IMR-90 (cell line): ENCODE measurements around the gene MXD4. TPM values are rescaled to one million over a fixed set of nuclear protein-coding genes. Genes with fewer than 3 reads are reported as not detected.

ENCODE experiments used
- ATAC-seq: fragments of 200-7000 bp; cut with Tn5 transposase; 2 replicates; pipeline ENCODE4 v1.9.1; 2020; ENCODE audit warnings: low read depth, mild to moderate bottlenecking, moderate library complexity
- BruUV-seq: library from RNA; stranded (reverse); fragments of 400-500 nt; replicated peaks from 2 replicates; lab custom pipeline; 2021; lab: Mats Ljungman, UMichigan
- CTCF ChIA-PET: fragments of 300-600 bp; formaldehyde crosslinking; extraction: SDS; loops from one replicate; lab custom pipeline; 2021; ENCODE audit warnings: antibody characterized with exemption; lab: Yijun Ruan, JAX
- POLR2A ChIA-PET: fragments of 300-600 bp; sonication (Branson Sonifier 250); formaldehyde crosslinking; loops from one replicate; lab custom pipeline; 2022; ENCODE audit warnings: antibody characterized with exemption; ENCODE audit not compliant: unreplicated experiment; lab: Charles Lee
- DNase-seq: peaks from one replicate; pipeline ENCODE4 v3.0.0; 2013
- H2AFZ ChIP-seq: replicated peaks from 2 replicates; pipeline ENCODE3; 2013; ENCODE audit warnings: low read length, mild to moderate bottlenecking; ENCODE audit not compliant: poor library complexity
- H2AK5ac ChIP-seq: 2 replicates; pipeline ENCODE4 v1.6.1; 2013; ENCODE audit warnings: low read depth, low read length, inconsistent platforms
- H2AK9ac ChIP-seq: replicated peaks from 2 replicates; pipeline ENCODE3; 2013; ENCODE audit warnings: mild to moderate bottlenecking, low read depth, low read length, moderate library complexity; ENCODE audit not compliant: poor library complexity
- H2BK120ac ChIP-seq: 2 replicates; pipeline ENCODE4 v1.6.1; 2013; ENCODE audit warnings: low read depth, low read length, inconsistent platforms
- H2BK15ac ChIP-seq: 3 replicates; pipeline ENCODE4 v1.6.1; 2013; ENCODE audit warnings: low read depth, low read length, inconsistent platforms
- H2BK20ac ChIP-seq: 2 replicates; pipeline ENCODE4 v1.6.1; 2013; ENCODE audit warnings: low read depth, mild to moderate bottlenecking, inconsistent platforms, low read length, moderate library complexity
- H2BK5ac ChIP-seq: 2 replicates; pipeline ENCODE4 v1.6.1; 2013; ENCODE audit warnings: mild to moderate bottlenecking, low read depth, low read length, inconsistent platforms; ENCODE audit not compliant: poor library complexity, severe bottlenecking
- H3K14ac ChIP-seq: replicated peaks from 2 replicates; pipeline ENCODE4 v1.6.1; 2013; ENCODE audit warnings: low read depth, low read length, inconsistent platforms
- H3K18ac ChIP-seq: 2 replicates; pipeline ENCODE4 v1.6.1; 2013; ENCODE audit warnings: low read depth, low read length, control low read depth
- H3K23ac ChIP-seq: 2 replicates; pipeline ENCODE4 v1.6.1; 2013; ENCODE audit warnings: low read depth, low read length, inconsistent platforms
- H3K27ac ChIP-seq: 2 replicates; pipeline ENCODE4 v1.5.1; 2013; ENCODE audit warnings: mild to moderate bottlenecking, control low read depth, low read length; ENCODE audit not compliant: insufficient read depth
- H3K27me3 ChIP-seq: 2 replicates; pipeline ENCODE4 v1.6.1; 2013; ENCODE audit warnings: low read length; ENCODE audit not compliant: control insufficient read depth, insufficient read depth
- H3K36me3 ChIP-seq: 2 replicates; pipeline ENCODE4 v1.6.1; 2013; ENCODE audit warnings: low read length, mixed read lengths; ENCODE audit not compliant: control insufficient read depth, insufficient read depth
- H3K4ac ChIP-seq: 2 replicates; pipeline ENCODE4 v1.6.1; 2013; ENCODE audit warnings: low read depth, low read length, inconsistent platforms
- H3K4me1 ChIP-seq: 2 replicates; pipeline ENCODE4 v1.6.1; 2013; ENCODE audit warnings: low read length, mixed read lengths; ENCODE audit not compliant: control insufficient read depth, insufficient read depth
- H3K4me2 ChIP-seq: 2 replicates; pipeline ENCODE4 v1.6.1; 2013; ENCODE audit warnings: low read depth, mild to moderate bottlenecking, control low read depth, low read length, moderate library complexity
- H3K4me3 ChIP-seq: 2 replicates; pipeline ENCODE4 v1.5.1; 2013; ENCODE audit warnings: low read depth, mild to moderate bottlenecking, control low read depth, low read length, moderate library complexity; ENCODE audit not compliant: insufficient read depth
- H3K56ac ChIP-seq: 2 replicates; pipeline ENCODE4 v1.6.1; 2013; ENCODE audit warnings: low read length, inconsistent platforms; ENCODE audit not compliant: insufficient read depth; ENCODE audit errors: extremely low read depth
- H3K79me1 ChIP-seq, 2 experiments: 2 replicates each; pipeline ENCODE4 v1.6.1; 2013; ENCODE audit warnings: low read length in 2 of 2, inconsistent platforms in 1 of 2, low read depth in 1 of 2
- H3K9ac ChIP-seq: 2 replicates; pipeline ENCODE4 v1.6.1; 2013; ENCODE audit warnings: low read depth, low read length, control low read depth
- H3K9me1 ChIP-seq: 2 replicates; pipeline ENCODE4 v1.6.1; 2013; ENCODE audit warnings: low read length, inconsistent platforms; ENCODE audit not compliant: insufficient read depth
- H3K9me3 ChIP-seq: 2 replicates; pipeline ENCODE4 v1.6.1; 2013; ENCODE audit warnings: low read length; ENCODE audit not compliant: control insufficient read depth, insufficient read depth
- H4K20me1 ChIP-seq: 2 replicates; pipeline ENCODE4 v1.6.1; 2013; ENCODE audit warnings: low read length, inconsistent platforms; ENCODE audit not compliant: insufficient read depth
- H4K5ac ChIP-seq: 2 replicates; pipeline ENCODE4 v1.6.1; 2013; ENCODE audit warnings: mild to moderate bottlenecking, low read depth, low read length, control low read depth
- H4K8ac ChIP-seq, 2 experiments: 2 replicates each; pipeline ENCODE4 v1.6.1; 2013; ENCODE audit warnings: low read depth in 2 of 2, low read length in 2 of 2, control low read depth in 1 of 2, inconsistent platforms in 1 of 2
- H4K91ac ChIP-seq: 2 replicates; pipeline ENCODE4 v1.6.1; 2013; ENCODE audit warnings: low read depth, low read length, inconsistent platforms; ENCODE audit not compliant: insufficient read depth
- BHLHE40 ChIP-seq: fragments of 150-350 bp; IDR thresholded peaks from 2 replicates; pipeline ENCODE4 v1.6.1; 2016; ENCODE audit warnings: mild to moderate bottlenecking, low read depth, low read length
- CEBPB ChIP-seq: IDR thresholded peaks from 2 replicates; pipeline ENCODE4 v1.6.1; 2012; ENCODE audit warnings: low read depth, low read length, improper control_type of control experiment
- CHD1 ChIP-seq: IDR thresholded peaks from 2 replicates; pipeline ENCODE4 v1.6.1; 2012; ENCODE audit warnings: low read depth, low read length, improper control_type of control experiment
- CTCF ChIP-seq: conservative IDR thresholded peaks from 2 replicates; pipeline ENCODE4 v1.5.1; 2012; ENCODE audit warnings: mild to moderate bottlenecking, low read depth, low read length, improper control_type of control experiment
- ELK1 ChIP-seq: fragments of 150-350 bp; IDR thresholded peaks from 2 replicates; pipeline ENCODE4 v1.6.1; 2016; ENCODE audit warnings: low read depth, mild to moderate bottlenecking, low read length, moderate library complexity, borderline replicate concordance
- FOS ChIP-seq: fragments of 150-350 bp; IDR thresholded peaks from 2 replicates; pipeline ENCODE4 v1.6.1; 2016; ENCODE audit warnings: low read depth, low read length
- MAFK ChIP-seq: IDR thresholded peaks from 2 replicates; pipeline ENCODE4 v1.6.1; 2012; ENCODE audit warnings: low read depth, low read length, improper control_type of control experiment
- MAZ ChIP-seq: IDR thresholded peaks from 2 replicates; pipeline ENCODE4 v1.6.1; 2012; ENCODE audit warnings: low read depth, mild to moderate bottlenecking, low read length, improper control_type of control experiment, moderate library complexity, borderline replicate concordance
- MXI1 ChIP-seq: IDR thresholded peaks from 2 replicates; pipeline ENCODE4 v1.6.1; 2012; ENCODE audit warnings: low read depth, mild to moderate bottlenecking, low read length, moderate library complexity, borderline replicate concordance
- NFE2L2 ChIP-seq: fragments of 150-350 bp; IDR thresholded peaks from 2 replicates; pipeline ENCODE4 v1.6.1; 2016; ENCODE audit warnings: low read depth, mild to moderate bottlenecking, low read length
- POLR2A ChIP-seq: IDR thresholded peaks from 2 replicates; pipeline ENCODE4 v1.6.1; 2012; ENCODE audit warnings: mild to moderate bottlenecking, low read depth, low read length
- RAD21 ChIP-seq: IDR thresholded peaks from 2 replicates; pipeline ENCODE4 v1.6.1; 2012; ENCODE audit warnings: low read length, improper control_type of control experiment
- RCOR1 ChIP-seq: IDR thresholded peaks from 2 replicates; pipeline ENCODE4 v1.6.1; 2012; ENCODE audit warnings: mild to moderate bottlenecking, low read length, improper control_type of control experiment; ENCODE audit not compliant: insufficient replicate concordance
- RFX5 ChIP-seq: IDR thresholded peaks from 2 replicates; pipeline ENCODE4 v1.8.0; 2012; ENCODE audit warnings: low read depth, mild to moderate bottlenecking, low read length, moderate library complexity
- SMC3 ChIP-seq: fragments of 150-350 bp; IDR thresholded peaks from 2 replicates; pipeline ENCODE4 v1.6.1; 2016; ENCODE audit warnings: low read depth, mild to moderate bottlenecking, antibody characterized with exemption, low read length, moderate library complexity
- USF2 ChIP-seq: fragments of 150-350 bp; IDR thresholded peaks from 2 replicates; pipeline ENCODE4 v1.6.1; 2017; ENCODE audit warnings: mild to moderate bottlenecking, antibody characterized with exemption, low read length, low read depth
- WGBS, 2 experiments: methylation state at CpG; one replicate each; pipeline versions ENCODE4 v1.1.5 to v1.1.7; 2013; ENCODE audit warnings: missing lambda C conversion rate in 2 of 2; ENCODE audit not compliant: insufficient read length in 1 of 2; ENCODE audit errors: extremely low coverage in 2 of 2; 5-methylcytosine and 5-hydroxymethylcytosine counted together
- dilution Hi-C: fragments of 300-500 bp; cut with HindIII; formaldehyde crosslinking; loops from one replicate; pipeline ENCODE4 v1.14.3; 2018; ENCODE audit warnings: low sequenced_read_pairs; ENCODE audit not compliant: unreplicated experiment
- in situ Hi-C: fragments of 300-500 bp; cut with MboI; formaldehyde crosslinking; loops from 3 replicates; pipeline ENCODE4 v1.14.3; 2019; ENCODE audit warnings: low sequenced_read_pairs, inconsistent platforms, mixed read lengths
- intact Hi-C: fragments of 100-400 bp; cut with micrococcal nuclease; formaldehyde crosslinking; loops from 2 replicates; pipeline ENCODE4 v1.10.0; 2022
- polyA plus RNA-seq, 3 experiments: library from polyadenylated mRNA; depleted of rRNA; stranded (reverse); fragments of >200 nt; gene quantifications; 2 replicates each; pipeline ENCODE4 v1.2.3, GENCODE V29; 2012; ENCODE audit warnings: low replicate concordance in 1 of 3
- total RNA-seq: library from RNA; depleted of rRNA; stranded (reverse); fragments of >200 nt; gene quantifications from 2 replicates; pipeline ENCODE4 v1.2.3, GENCODE V29; 2012

Gene MXD4
- total and polyA plus RNA-seq, 2 of the 4 experiments (the other 2 are of a cell fraction): 22.8 to 54.4 TPM

GRCh38 chr4:2298532-2298991 is 36.7 kb upstream of the MXD4 start:
- no peak overlapping the region for H2BK120ac ChIP-seq
- H4K20me1 ChIP-seq: no peaks in the 10 kb centered on the region
- no peaks in the 10 kb centered on the region; the same call in 1 of the 2 replicates for H3K4me1 ChIP-seq
- H3K9me3 ChIP-seq: peaks cover 7% of the 10 kb centered on the region
- no peak overlapping the region for H3K18ac ChIP-seq
- H3K56ac ChIP-seq: no peak overlapping the region
- no peaks in the 10 kb centered on the region for H3K36me3 ChIP-seq
- no peak for DNase-seq
- intact Hi-C loops (no loop called here), in situ Hi-C loops (no loop called here), dilution Hi-C loops (no loop called here)
- H3K9me1 ChIP-seq: no peaks in the 10 kb centered on the region
- H3K27me3 ChIP-seq: peaks cover 13% of the 10 kb centered on the region
- no peak overlapping the region for H4K8ac ChIP-seq
- H3K79me1 ChIP-seq: no peaks in the 10 kb centered on the region
- CTCF ChIA-PET: no interaction called here
- WGBS, 2 experiments: 72% methylated on average over 14 of the region's 23 CpGs; no CpG with 5 or more reads in 1 of the 2 experiments
- no peak overlapping the region for H3K4me2 ChIP-seq
- H2BK5ac ChIP-seq: no peak overlapping the region
- H3K9ac ChIP-seq: no peak overlapping the region
- no peak for TF ChIP-seq RAD21
- TF ChIP-seq ELK1: no peak
- TF ChIP-seq NFE2L2: no peak
- TF ChIP-seq SMC3: no peak
- no peak for TF ChIP-seq MXI1
- TF ChIP-seq FOS: no peak
- TF ChIP-seq CEBPB: no peak
- TF ChIP-seq CTCF: no peak
- no peak for TF ChIP-seq BHLHE40
- TF ChIP-seq RFX5: no peak
- no peak for TF ChIP-seq MAZ
- no peak for TF ChIP-seq POLR2A
- no peak for TF ChIP-seq RCOR1
- no peak for TF ChIP-seq CHD1
- no peak for TF ChIP-seq MAFK
- no peak for TF ChIP-seq USF2
- H3K4ac ChIP-seq: no peak overlapping the region
- ATAC-seq: no peak
- no peak overlapping the region for H3K4me3 ChIP-seq
- no peak overlapping the region for H4K91ac ChIP-seq
- no peak overlapping the region for H2BK20ac ChIP-seq
- no TSS peak for BruUV-seq
- H4K5ac ChIP-seq: no peak overlapping the region
- H3K27ac ChIP-seq: no peak overlapping the region
- POLR2A ChIA-PET: no interaction called here
- no peak overlapping the region for H2AK9ac ChIP-seq
- H2BK15ac ChIP-seq: no peak overlapping the region
- no peak overlapping the region for H3K14ac ChIP-seq
- H3K23ac ChIP-seq: no peak overlapping the region
- no peak overlapping the region for H2AK5ac ChIP-seq
- no peak overlapping the region for H2AFZ ChIP-seq
